Measurements from ENCODE around the gene SYT12.
A peak's percentile ranks its signal among the peaks of the same experiment; 100 is the strongest.

The SYT12 gene

GRCh38 chr11:67082071-67082791 is 59.3 kb downstream of the SYT12 start:
- Histone ChIP-seq H3K9ac (ENCODE audit: low read length) (no peak overlapping the region), H3K9me2 (replicated peaks; ENCODE audit: insufficient read depth, low read length) (no peaks in the 10 kb centered on the region), H4K20me1 (ENCODE audit: low read depth, low read length) (no peaks in the 10 kb centered on the region), H2AFZ (ENCODE audit: low read depth, low read length, severe bottlenecking) (peak overlapping the region; percentile 35), H3K27ac (ENCODE audit: low read depth, low read length) (no peak overlapping the region), H3K4me3 (ENCODE audit: insufficient read depth, low read length, poor library complexity, severe bottlenecking) (no peak overlapping the region), H3K36me3 (ENCODE audit: low read length) (no peaks in the 10 kb centered on the region), H3K27me3 (ENCODE audit: low read length) (no peaks in the 10 kb centered on the region), H3K4me2 (ENCODE audit: low read depth, low read length, poor library complexity, severe bottlenecking) (no peak overlapping the region), H3F3A (ENCODE audit: insufficient read depth) (no peaks in the 10 kb centered on the region), H3K9me3 (ENCODE audit: insufficient read depth, low read length) (no peaks in the 10 kb centered on the region), H3K79me2 (ENCODE audit: insufficient read depth, low read length) (no peaks in the 10 kb centered on the region)
- TF ChIP-seq, protein P1, sequence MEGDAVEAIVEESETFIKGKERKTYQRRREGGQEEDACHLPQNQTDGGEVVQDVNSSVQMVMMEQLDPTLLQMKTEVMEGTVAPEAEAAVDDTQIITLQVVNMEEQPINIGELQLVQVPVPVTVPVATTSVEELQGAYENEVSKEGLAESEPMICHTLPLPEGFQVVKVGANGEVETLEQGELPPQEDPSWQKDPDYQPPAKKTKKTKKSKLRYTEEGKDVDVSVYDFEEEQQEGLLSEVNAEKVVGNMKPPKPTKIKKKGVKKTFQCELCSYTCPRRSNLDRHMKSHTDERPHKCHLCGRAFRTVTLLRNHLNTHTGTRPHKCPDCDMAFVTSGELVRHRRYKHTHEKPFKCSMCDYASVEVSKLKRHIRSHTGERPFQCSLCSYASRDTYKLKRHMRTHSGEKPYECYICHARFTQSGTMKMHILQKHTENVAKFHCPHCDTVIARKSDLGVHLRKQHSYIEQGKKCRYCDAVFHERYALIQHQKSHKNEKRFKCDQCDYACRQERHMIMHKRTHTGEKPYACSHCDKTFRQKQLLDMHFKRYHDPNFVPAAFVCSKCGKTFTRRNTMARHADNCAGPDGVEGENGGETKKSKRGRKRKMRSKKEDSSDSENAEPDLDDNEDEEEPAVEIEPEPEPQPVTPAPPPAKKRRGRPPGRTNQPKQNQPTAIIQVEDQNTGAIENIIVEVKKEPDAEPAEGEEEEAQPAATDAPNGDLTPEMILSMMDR (IDR thresholded peaks at IDR 0.05; ENCODE audit: insufficient read depth, low read length, poor library complexity, severe bottlenecking): no peak
- no peak for TF ChIP-seq EZH2phosphoT487 (conservative IDR thresholded peaks at IDR 0.05; ENCODE audit: low read length)

DNA sequence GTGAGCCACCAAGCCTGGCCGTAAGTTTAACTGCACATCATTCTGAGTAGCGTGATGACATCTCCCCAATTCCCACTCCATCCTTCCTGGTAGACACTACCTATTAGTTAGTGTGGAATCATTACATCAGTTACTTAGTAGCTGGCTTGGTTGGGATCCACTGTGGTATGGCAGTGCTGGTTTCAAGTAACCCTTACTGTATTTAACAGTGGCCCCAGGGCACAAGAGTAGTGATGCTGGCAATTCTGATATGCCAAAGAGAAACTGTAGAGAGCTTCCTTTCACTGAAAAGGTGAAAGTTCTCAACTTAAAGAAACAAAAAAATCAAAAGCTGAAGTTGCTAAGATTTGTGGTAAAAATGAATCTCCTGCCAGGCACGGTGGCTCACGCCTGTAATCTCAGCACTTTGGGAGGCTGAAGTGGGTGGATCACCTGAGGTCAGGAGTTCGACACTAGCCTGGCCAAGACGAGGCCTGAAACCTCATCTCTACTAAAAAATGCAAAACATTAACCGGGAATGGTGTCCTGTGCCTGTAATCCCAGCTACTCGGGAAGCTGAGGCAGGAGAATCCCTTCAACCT is 60.9 kb downstream of the SYT12 start:
- Histone ChIP-seq H3K27me3 (ENCODE audit: low read length) (no peaks in the 10 kb centered on the region), H3K27ac (ENCODE audit: low read depth, low read length) (no peak overlapping the region), H3K79me2 (ENCODE audit: insufficient read depth, low read length) (no peaks in the 10 kb centered on the region), H3K9me3 (ENCODE audit: insufficient read depth, low read length) (no peaks in the 10 kb centered on the region), H3K9me2 (replicated peaks; ENCODE audit: insufficient read depth, low read length) (no peaks in the 10 kb centered on the region), H3K9ac (ENCODE audit: low read length) (no peak overlapping the region), H2AFZ (ENCODE audit: low read depth, low read length, severe bottlenecking) (no peak overlapping the region), H3K36me3 (ENCODE audit: low read length) (no peaks in the 10 kb centered on the region), H3K4me2 (ENCODE audit: low read depth, low read length, poor library complexity, severe bottlenecking) (no peak overlapping the region), H4K20me1 (ENCODE audit: low read depth, low read length) (no peaks in the 10 kb centered on the region), H3F3A (ENCODE audit: insufficient read depth) (no peaks in the 10 kb centered on the region), H3K4me3 (ENCODE audit: insufficient read depth, low read length, poor library complexity, severe bottlenecking) (no peak overlapping the region)
- TF ChIP-seq, protein P1 (IDR thresholded peaks at IDR 0.05; ENCODE audit: insufficient read depth, low read length, poor library complexity, severe bottlenecking): no peak
- TF ChIP-seq EZH2phosphoT487 (conservative IDR thresholded peaks at IDR 0.05; ENCODE audit: low read length): no peak

DNA sequence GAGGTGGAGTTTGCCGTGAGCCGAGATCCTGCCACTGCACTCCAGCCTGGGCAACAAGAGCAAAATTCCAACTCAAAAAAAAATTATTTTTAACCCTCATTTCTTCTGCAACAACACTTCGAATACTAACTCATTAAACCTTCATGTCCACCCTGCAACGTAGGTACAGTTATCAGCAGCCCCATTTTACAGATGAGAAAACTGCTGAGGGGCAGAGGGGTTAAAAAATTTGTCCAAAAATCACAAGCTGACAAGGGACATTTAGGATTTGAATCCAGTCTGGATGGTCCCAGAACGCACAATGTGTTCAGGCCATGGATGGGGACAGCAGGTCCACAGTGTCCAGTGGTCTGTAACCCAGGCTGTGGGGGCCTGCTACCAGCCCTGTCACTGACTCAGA is 62.7 kb downstream of the SYT12 start:
- H3K36me3 ChIP-seq (ENCODE audit: low read length): no peaks in the 10 kb centered on the region
- no peaks in the 10 kb centered on the region for H3F3A ChIP-seq (ENCODE audit: insufficient read depth)
- no peak overlapping the region for H3K4me3 ChIP-seq (ENCODE audit: insufficient read depth, low read length, poor library complexity, severe bottlenecking)
- H3K27ac ChIP-seq (ENCODE audit: low read depth, low read length): no peak overlapping the region
- no peak overlapping the region for H3K4me2 ChIP-seq (ENCODE audit: low read depth, low read length, poor library complexity, severe bottlenecking)
- H4K20me1 ChIP-seq (ENCODE audit: low read depth, low read length): no peaks in the 10 kb centered on the region
- TF ChIP-seq EZH2phosphoT487 (conservative IDR thresholded peaks at IDR 0.05; ENCODE audit: low read length): no peak
- TF ChIP-seq, protein P1 (IDR thresholded peaks at IDR 0.05; ENCODE audit: insufficient read depth, low read length, poor library complexity, severe bottlenecking): no peak
- H3K79me2 ChIP-seq (ENCODE audit: insufficient read depth, low read length): no peaks in the 10 kb centered on the region
- H2AFZ ChIP-seq (ENCODE audit: low read depth, low read length, severe bottlenecking): no peak overlapping the region
- H3K9ac ChIP-seq (ENCODE audit: low read length): no peak overlapping the region
- no peaks in the 10 kb centered on the region for H3K9me3 ChIP-seq (ENCODE audit: insufficient read depth, low read length)
- no peaks in the 10 kb centered on the region for H3K9me2 ChIP-seq (replicated peaks; ENCODE audit: insufficient read depth, low read length)
- H3K27me3 ChIP-seq (ENCODE audit: low read length): no peaks in the 10 kb centered on the region

Measured in SU-DHL-6 (cell line).